Heart left ventricle (tissue), 16 donors: ENCODE results near the gene PLEKHG4B. TPM values are rescaled to one million over a fixed set of nuclear protein-coding genes. Genes with fewer than 3 reads are reported as not detected.

Experiments used
- ATAC-seq, 4 donors: fragments of 200-7000 bp; cut with Tn5 transposase; one replicate each; pipeline ENCODE4 v1.9.1; 2020 to 2022; ENCODE audit warnings: moderate library complexity in 4 of 4, mild to moderate bottlenecking in 3 of 4, moderate number of reproducible peaks in 1 of 4
- DNase-seq, 5 donors: peaks; one replicate each; pipeline ENCODE4 v3.0.0-alpha.2; 2020
- H3K27ac ChIP-seq, 12 donors: fragments of 200-600 bp; sonication (generic) in 4 of 12; one replicate each; pipeline versions ENCODE4 v1.5.0 to v1.8.0; 2016 to 2022; ENCODE audit warnings: mild to moderate bottlenecking in 2 of 12
- H3K27me3 ChIP-seq, 9 donors: fragments of 200-600 bp; sonication (generic) in 2 of 9; one replicate each; pipeline versions ENCODE4 v1.5.1 to v1.8.0; 2016 to 2022; ENCODE audit warnings: mild to moderate bottlenecking in 3 of 9
- H3K36me3 ChIP-seq, 9 donors: fragments of 200-600 bp; sonication (generic) in 2 of 9; one replicate each; pipeline versions ENCODE4 v1.5.0 to v1.8.0; 2018 to 2022; ENCODE audit warnings: mild to moderate bottlenecking in 2 of 9
- H3K4me1 ChIP-seq, 12 donors: fragments of 200-600 bp; sonication (generic) in 4 of 12; one replicate each; pipeline versions ENCODE4 v1.5.0 to v1.8.0; 2016 to 2022; ENCODE audit warnings: mild to moderate bottlenecking in 3 of 12
- H3K4me3 ChIP-seq, 12 donors: fragments of 200-600 bp; sonication (generic) in 4 of 12; one replicate each; pipeline versions ENCODE4 v1.5.0 to v1.8.0; 2017 to 2022; ENCODE audit warnings: mild to moderate bottlenecking in 9 of 12, moderate library complexity in 4 of 12
- H3K9me3 ChIP-seq, 12 donors: fragments of 200-600 bp; sonication (generic) in 4 of 12; one replicate each; pipeline versions ENCODE4 v1.5.0 to v1.8.0; 2016 to 2022; ENCODE audit warnings: mild to moderate bottlenecking in 1 of 12
- CTCF ChIP-seq, 12 donors: fragments of 200-600 bp; sonication (generic) in 4 of 12; IDR thresholded peaks; one replicate each; pipeline versions ENCODE4 v1.5.0 to v1.8.0; 2018 to 2022; ENCODE audit warnings: antibody characterized with exemption in 12 of 12, mild to moderate bottlenecking in 5 of 12
- POLR2A ChIP-seq, 2 donors: fragments of 450-650 bp; IDR thresholded peaks; one replicate each; pipeline ENCODE4 v1.6.1; 2017; ENCODE audit warnings: antibody characterized with exemption in 2 of 2, mild to moderate bottlenecking in 2 of 2, moderate library complexity in 2 of 2
- WGBS, 4 donors: extraction: QIAGEN DNeasy Blood & Tissue Kit in 2 of 4; methylation state at CpG; one replicate each; pipeline versions ENCODE4 v1.1.5 to v1.1.7; 2013 to 2018; 5-methylcytosine and 5-hydroxymethylcytosine counted together
- intact Hi-C, 10 donors: fragments of 100-400 bp; cut with DNase I; formaldehyde crosslinking; loops; one replicate each; pipeline versions ENCODE4 v1.11.1 to v1.14.2; 2022
- polyA plus RNA-seq, 2 donors: library from polyadenylated mRNA; stranded (reverse); fragments of 200-250 nt; gene quantifications; one replicate each; pipeline ENCODE4 v1.2.3, GENCODE V29; 2013
- total RNA-seq, 9 donors: library from RNA; depleted of rRNA in 2 of 9; stranded (reverse); fragments of >200 nt in 2 of 9; fragmentation: NEBNext Ultra II Directional in 3 of 9; extraction: Animal tissue kit (Norgen Biotek cat#: 25700) in 3 of 9; gene quantifications; one replicate each; pipeline versions ENCODE4 v1.1.0 to v1.2.4, GENCODE V29; 2016 to 2023
- donor health status: ischemic (EF 13 %, LVEDD 7.1; RV severe dilation, severe dysfunction).
- donor health status: healthy with polysubstance abuse.
- donor health status: DM: no; HTN: yes; CAD: no.
- donor health status: DM: no; HTN: no; CAD: no.
- donor health status: ischemic (EF 25% LVEDD 6.9; RV normal size, moderate dysfunction).
- donor health status: ischemic (EF 25% LVEDD 5.7; RV mildly dilated, moderate dysfunction).
- donor health status: healthy.
- donor health status: DM: yes; HTN: yes; CAD: no.
- donor health status: ischemic (EF 35%, LVEDD 5.7; RV mildly dilated, moderate dysfunction).
- donor health status: nonischemic (EF 11% LVEDD 7.7; RV severe dilation, severe dysfunction).
- donor health status: DM: yes; HTN: yes; CAD: no.
- donor health status: PGD.
- donor health status: ischemic (EF 29% LVEDD 5.4; RV normal size, mild dysfunction).
- donor health status: nonischemic (EF 23%, LVEDD 6.1; RV moderate dilation, normal function).

The PLEKHG4B gene
- total and polyA plus RNA-seq, 11 donors: 0.03 to 0.34 (median 0.10) TPM; not detected in 7

GRCh38 chr5:81391-82021 lies 10.5 kb upstream of the PLEKHG4B start:
- WGBS, 4 donors: 73 to 79% (median 77%) methylated on average over 18 to 19 of the region's 19 CpGs
- H3K27me3 ChIP-seq: peaks cover 0 to 18% (median 0%) of the 10 kb centered on the region in 9 donors
- DNase-seq (no peak), ATAC-seq (no peak)
- peaks cover 0 to 5% (median 0%) of the 10 kb centered on the region in 12 donors for H3K4me1 ChIP-seq
- H3K9me3 ChIP-seq: no peaks in the 10 kb centered on the region
- no peaks in the 10 kb centered on the region for H3K36me3 ChIP-seq
- H3K27ac ChIP-seq: no peak overlapping the region
- H3K4me3 ChIP-seq: no peak overlapping the region
- no peak for TF ChIP-seq CTCF (IDR thresholded peaks at IDR 0.05)
- intact Hi-C loops: no loop called here

DNA sequence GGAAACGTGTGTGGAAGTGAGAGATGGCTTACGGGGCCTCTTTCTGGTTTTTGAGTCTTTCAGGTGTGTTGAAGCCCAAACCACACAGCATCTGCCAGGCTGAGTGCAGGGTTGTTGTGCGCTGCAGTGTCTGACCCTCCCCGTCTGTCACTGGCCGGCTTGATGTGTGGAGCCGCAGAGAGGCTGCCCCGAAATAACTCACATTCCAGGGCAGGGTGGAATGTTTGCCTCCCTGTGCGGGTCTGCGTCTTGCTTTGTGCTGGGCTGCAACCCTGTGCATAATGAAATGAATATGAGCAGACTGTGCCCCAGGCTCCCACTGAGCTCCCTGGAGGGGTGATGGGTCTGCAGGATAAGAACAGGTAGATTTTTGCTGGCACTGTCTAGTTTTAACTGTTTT lies 9.9 kb upstream of the PLEKHG4B start:
- Histone ChIP-seq H3K4me1 (peaks cover 0 to 5% (median 0%) of the 10 kb centered on the region in 12 donors), H3K9me3 (no peaks in the 10 kb centered on the region), H3K27ac (no peak overlapping the region), H3K4me3 (no peak overlapping the region), H3K36me3 (no peaks in the 10 kb centered on the region), H3K27me3 (peaks cover 0 to 13% (median 0%) of the 10 kb centered on the region in 9 donors)
- 7 to 14% (median 12%) methylated on average over 8 to 9 of the region's 9 CpGs for whole genome bisulfite sequencing, 4 donors
- DNase-seq (no peak), ATAC-seq (no peak)
- intact Hi-C loops: no loop called here
- TF ChIP-seq POLR2A (IDR thresholded peaks at IDR 0.05) (no peak), CTCF (IDR thresholded peaks at IDR 0.05) (no peak)

- Histone ChIP-seq H3K4me3 (no peak overlapping the region), H3K27me3 (peaks cover 0 to 13% (median 0%) of the 10 kb centered on the region in 9 donors), H3K27ac (no peak overlapping the region), H3K36me3 (no peaks in the 10 kb centered on the region), H3K4me1 (peaks cover 0 to 5% (median 0%) of the 10 kb centered on the region in 12 donors), H3K9me3 (no peaks in the 10 kb centered on the region)
- DNase-seq: no peak
- TF ChIP-seq POLR2A (IDR thresholded peaks at IDR 0.05) (no peak), CTCF (IDR thresholded peaks at IDR 0.05) (no peak)
- no peak for ATAC-seq
- WGBS, 4 donors: 45 to 51% (median 47%) methylated on average over 10 of the region's 10 CpGs
- intact Hi-C loops: no loop called here
Measured at GRCh38 chr5:82570-82969, 9.4 kb upstream of the PLEKHG4B start.

DNA sequence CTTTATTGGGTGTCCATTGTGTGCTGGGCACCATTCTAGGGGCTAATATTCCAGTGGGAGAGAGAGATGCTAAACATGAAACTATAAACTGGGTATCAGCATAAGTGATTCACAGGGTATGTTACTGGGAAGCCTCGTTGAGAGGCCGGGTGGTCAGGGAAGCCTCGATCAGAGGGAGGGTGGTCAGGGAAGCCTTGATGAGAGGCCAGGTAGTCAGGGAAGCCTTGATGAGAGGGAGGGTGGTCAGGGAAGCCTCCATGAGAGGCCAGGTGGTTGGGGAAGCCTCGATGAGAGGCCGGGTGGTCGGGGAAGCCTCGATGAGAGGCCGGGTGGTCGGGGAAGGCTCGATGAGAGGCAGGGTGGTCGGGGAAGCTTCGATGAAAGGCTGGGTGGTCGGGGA lies 8.9 kb upstream of the PLEKHG4B start:
- peaks cover 0 to 5% (median 0%) of the 10 kb centered on the region in 12 donors for H3K4me1 ChIP-seq
- H3K4me3 ChIP-seq: no peak overlapping the region
- TF ChIP-seq POLR2A (IDR thresholded peaks at IDR 0.05): no peak
- no peak for ATAC-seq
- H3K27ac ChIP-seq: no peak overlapping the region
- no peaks in the 10 kb centered on the region for H3K36me3 ChIP-seq
- 66 to 83% (median 81%) methylated on average over 3 to 13 of the region's 13 CpGs for WGBS, 4 donors
- intact Hi-C loops: no loop called here
- peaks cover 0 to 13% (median 0%) of the 10 kb centered on the region in 9 donors for H3K27me3 ChIP-seq
- DNase-seq: no peak
- H3K9me3 ChIP-seq: peaks cover 0 to 2% (median 0%) of the 10 kb centered on the region in 12 donors
